Activated CD4-positive, alpha-beta T cell treated with anti-CD3 and anti-CD28 coated beads for 48 hours (primary cell): ENCODE data around the gene IPCEF1.
A peak's percentile ranks its signal among the peaks of the same experiment; 100 is the strongest.

Source experiments
- DNase-seq: peaks from one replicate; pipeline ENCODE4 v3.0.0-alpha.2; 2020

The IPCEF1 gene

DNA sequence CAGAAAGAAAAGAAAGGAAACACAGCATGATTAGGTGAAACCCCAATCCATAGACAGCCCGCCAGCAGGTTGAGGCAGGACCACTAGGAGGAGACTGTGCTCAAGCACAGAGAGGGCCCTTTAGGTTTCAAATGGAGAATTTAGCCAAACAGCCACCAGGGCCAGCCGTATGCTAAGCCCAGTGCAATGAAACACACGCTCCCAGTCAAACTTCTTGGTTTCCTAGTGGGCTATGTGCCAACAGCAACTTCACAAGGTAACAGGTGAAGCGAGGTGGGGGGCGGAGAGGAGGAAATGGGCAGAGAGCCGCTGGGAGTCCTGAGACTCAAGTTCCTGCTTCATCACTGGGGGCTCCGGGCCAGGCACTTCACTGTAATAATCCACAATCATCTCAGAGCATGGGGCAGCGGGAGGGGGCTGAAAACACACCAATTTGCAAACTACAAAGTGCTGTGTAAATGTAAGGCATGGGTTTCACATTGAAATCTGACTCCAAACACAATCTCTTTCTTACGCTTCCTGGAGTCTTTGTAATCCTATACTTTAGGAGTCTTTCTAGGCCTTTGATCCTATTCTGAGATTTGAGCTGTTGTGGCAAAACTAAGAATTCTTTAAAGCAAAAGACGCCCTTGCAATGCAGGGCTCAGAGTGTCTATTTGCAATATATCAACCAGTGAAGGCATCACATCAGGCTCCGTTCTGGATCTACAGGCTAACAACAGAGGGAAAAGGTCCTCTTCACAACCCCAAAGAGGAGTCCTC, 200.3 kb downstream of the IPCEF1 start:
- DNase-seq = peak; percentile 79

DNA sequence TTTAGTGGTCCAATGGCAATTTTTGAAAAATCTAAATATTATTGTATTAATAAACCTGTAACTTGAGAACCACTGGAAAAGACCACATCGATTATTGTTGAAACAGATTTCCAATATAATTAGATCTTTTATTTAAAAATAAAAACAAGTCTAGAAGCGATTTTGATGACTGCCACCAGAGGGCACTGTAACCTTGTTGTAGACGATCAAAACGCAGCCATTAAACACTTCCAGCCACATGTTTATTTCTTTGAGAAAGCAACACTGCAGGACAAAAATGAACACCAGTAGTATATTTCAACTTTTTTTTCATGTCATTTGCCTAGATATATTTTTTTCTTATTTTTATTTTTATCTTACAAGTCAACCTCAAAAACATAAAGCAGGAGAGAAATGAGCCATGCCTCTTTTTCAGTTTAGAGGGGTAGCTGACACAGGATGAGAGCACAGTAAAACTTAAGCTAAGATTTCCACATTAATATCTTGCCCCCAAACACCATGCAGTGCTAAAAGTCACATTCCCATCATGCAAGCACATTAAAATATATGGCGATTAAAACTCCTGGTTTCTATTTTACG, 202.1 kb downstream of the IPCEF1 start:
- peak; percentile 78 for DNase-seq

DNA sequence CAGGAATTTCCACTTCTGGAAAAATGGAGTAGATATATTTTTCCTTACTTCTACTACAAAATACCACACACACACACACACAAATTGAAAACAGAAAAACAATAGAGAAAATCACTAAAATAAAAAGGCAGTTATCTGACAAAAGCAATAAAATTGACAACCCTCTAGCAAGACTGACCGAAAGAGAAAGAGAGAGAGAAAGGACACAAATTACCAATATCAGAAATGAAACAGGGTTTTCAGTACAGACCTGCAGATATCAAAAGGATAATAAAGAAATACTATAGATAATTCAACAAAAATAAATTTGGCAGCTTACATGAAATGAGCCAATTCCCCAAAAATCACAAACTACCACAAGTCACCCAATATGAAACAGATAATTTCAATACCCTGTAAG, 212.8 kb downstream of the IPCEF1 start:
- no peak for DNase-seq

DNA sequence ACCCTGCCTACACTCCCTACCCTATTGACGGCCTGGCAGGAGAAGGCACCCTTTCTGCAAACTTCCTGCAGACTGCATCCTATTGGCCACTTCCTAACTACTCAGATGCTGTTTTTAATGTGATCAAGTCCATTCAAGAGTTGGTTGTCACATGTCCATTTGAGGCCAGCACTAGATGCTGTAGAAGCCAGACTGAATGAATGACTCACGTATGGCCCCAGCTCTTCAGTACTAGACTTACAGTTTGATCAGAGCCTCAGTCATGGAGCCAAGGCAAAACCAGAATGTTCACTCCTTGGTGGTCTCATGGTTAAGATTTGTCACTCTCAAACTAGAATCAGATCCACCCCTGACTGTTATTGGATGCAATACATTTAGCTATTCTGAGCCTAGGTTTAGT, 215.9 kb downstream of the IPCEF1 start:
- DNase-seq = no peak

DNA sequence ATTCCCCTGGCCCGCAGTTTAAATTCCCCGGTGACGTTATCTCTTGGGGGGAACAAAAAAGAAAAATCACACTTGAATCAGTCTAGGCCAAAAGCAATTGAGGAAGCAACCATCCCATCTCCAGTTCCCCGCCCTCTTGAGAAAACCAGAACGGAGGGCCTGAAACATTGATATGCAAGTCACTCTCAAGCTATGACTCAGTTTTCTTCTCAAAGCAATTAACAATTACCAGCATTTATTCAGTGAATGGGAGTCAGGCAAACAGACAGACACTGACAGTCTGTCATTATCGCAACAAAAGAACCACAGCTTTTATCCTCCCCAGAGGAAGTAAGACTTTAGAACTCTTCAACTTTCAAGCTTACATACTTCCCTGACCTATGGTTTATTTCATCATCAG, 216.7 kb downstream of the IPCEF1 start:
- no peak for DNase-seq

DNA sequence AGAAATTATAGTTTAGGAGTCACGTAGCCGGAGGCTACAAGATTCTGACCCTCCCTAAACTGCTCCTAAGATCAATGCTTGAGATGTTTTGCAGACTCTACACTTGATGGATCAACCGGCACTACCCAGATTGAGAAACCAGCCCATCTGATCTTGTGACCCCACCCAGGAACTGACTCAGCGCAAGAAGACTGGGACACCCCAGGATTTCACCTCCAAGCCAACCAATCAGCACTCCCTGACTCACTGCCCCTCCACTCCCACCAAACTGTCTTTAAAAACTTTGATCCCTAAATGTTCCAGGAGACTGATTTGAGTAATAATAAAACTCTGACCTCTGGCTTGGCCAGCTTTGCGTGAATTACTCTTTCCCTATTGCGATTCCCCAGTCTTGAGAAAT, 217.8 kb downstream of the IPCEF1 start:
- DNase-seq = no peak

DNA sequence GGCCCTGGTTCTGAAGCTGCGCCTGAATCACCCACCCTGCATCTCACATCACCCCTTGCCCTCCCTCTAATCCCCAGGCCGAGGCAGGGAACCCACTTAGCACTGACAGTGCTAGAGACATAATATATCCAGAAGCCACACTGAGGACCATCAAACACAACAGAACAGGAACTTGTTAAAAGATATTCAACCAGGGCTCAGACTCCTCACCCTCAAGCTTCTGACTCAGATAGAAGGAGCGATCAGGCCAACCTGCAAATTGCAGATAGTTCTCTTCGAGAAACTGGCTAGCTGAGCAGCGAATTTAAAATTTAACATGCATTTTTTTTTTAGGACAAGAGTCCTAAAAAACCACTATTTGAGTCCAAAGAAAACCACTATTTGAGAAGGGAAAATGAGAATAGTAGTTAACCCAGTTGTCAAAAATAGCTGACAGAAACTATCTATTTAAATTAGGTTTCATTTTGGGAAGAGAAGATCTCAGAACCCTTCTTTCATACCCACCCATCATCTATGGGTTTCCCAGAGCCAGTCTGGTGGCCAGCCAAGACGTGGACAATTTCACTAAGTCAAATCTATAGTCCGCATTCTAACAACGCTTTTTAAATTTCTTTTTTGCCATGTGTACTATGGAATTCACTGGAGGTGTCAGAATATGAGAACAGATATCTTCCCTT, 222.0 kb downstream of the IPCEF1 start:
- no peak for DNase-seq

DNA sequence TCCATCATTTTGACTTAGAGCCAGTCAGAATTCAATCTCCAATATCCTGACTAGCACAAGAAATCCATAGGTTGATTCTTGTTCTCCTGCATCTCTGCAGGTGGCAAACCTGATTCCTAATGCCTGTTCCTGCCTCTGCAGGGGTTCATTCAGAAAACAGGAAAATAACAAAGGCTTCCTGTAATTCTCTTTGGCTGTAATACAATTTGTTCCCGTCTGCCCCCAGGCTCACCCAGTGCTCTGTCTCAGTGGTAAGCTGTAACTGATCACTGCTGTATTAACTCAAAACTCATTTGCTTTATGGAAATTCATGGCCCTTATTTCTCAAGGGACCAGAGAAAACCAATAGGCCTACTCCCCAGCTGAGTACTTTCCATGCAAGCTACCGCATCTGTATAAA, 228.9 kb downstream of the IPCEF1 start:
- DNase-seq = no peak

DNA sequence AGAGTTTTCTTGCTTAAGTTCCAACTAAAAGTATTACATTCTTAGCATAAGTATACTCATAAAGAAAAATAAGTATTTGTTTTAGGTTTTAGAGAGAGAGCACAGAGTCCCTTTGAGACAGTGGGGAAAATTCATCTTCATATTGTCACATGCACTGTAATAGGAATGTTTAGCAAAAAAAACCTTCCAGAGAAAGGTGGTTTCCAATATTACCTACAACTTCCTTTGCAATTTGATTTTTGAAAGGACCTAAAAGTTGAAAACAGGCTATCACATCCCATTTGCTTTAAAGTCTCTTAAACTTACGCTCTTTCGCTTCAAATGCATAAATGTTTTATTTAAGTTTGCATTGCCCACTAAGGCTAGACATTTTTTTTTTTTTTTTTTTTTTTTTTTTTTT, 231.2 kb downstream of the IPCEF1 start:
- DNase-seq = no peak

DNA sequence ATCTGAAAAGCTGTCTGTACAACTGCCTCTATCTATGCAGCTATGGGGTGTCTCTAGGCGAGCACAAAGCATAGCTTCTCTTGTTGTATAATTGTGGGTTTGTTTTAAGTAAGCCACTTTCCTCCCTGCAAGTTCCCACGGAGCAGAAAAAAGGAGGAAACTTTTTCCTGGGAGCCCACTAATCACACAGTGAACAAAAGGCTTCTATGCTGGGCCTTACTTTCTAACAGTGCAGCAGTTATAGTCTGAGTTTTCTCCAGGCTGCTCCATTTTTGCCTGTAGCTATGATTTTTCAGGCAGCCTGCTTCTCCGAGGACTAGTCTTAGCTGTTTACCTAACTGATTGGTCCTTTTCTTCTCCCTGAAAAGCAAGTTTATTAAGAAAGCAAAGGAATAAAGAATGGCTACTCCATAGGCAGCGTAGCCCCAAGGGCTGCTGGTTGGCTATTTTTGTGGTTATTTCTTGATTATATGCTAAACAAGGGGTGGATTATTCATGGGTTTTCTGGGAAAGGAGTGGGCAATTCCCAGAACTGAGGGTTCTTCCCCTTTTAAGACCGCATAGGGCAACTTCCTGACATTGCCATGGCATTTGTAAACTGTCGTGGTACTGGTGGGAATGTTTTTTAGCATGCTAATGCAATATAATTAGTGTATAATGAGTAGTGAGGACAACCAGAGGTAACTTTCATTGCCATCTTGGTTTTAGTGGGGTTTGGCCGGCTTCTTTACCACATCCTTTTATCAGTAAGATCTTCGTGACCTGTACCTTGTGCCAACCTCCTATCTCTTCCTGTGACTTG, 233.2 kb downstream of the IPCEF1 start:
- DNase-seq = no peak

DNA sequence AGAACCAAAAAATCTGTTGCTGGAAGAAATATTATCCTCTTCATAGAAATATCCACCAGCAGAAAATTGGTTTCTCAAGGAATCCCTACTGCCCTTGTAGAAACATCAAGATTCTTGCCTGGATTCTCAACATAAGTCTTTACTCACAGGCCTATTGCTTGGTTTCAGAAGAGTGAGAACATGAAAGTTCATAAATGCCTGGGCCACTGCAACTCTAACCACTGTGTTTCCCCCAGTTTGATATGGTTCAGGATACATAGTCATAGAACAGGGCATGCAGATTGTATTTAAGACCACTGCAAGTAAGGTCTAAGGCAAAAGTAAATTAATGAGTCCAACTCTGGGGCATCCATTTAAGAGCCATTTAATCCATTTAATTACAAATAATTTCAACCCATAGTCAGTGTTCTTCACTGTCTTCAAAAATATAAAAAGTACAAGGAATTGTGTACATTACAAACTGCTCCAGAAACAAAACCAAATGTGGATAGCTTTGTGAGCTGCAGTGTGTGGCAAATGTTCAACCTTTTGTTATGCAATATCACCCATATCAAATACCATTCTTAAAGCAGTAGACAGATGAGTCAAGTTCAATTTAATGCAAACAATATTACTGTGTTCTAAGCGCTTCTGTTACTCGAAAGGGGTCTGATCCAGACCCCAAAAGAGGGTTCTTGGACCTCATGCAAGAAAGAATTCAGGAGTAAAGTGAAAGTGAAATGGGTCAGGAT, 234.2 kb downstream of the IPCEF1 start:
- no peak for DNase-seq

DNA sequence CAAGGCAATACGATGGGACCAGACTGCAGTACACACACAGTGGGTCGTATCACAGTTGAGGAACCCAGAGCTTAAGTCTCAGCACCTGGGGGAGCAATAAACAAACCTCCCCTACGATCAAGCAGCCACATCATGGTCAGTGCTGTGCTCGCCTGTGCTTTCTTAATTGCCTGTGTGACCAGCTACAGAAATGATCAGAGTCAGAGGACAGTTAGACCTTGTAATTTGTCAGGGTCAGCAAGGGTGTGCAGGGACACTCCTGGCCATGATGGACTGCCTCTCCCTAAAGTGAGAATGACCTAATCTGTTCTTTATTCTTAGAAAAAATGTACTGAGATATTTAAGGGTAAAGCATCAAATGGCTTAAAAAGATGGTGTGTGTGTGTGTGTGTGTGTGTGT, 239.1 kb downstream of the IPCEF1 start:
- no peak for DNase-seq

DNA sequence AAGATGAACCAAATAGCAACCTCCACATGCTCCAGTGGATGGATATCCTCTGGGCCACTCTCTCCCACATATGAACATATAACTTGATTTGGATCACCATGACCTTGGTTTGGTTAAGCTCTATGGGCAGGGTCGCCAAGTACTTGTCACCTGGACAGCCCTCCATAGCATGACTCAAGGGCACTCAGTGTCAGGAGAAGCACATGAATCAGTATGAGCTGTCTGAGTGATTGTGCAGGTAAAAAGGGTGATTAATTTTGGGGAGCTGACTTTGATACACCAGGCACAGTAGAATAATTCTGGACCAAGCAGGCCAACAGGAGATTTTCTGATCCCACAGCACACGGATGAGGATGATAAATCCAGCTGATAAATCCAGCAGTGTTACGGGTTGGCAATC, 243.2 kb downstream of the IPCEF1 start:
- no peak for DNase-seq

DNA sequence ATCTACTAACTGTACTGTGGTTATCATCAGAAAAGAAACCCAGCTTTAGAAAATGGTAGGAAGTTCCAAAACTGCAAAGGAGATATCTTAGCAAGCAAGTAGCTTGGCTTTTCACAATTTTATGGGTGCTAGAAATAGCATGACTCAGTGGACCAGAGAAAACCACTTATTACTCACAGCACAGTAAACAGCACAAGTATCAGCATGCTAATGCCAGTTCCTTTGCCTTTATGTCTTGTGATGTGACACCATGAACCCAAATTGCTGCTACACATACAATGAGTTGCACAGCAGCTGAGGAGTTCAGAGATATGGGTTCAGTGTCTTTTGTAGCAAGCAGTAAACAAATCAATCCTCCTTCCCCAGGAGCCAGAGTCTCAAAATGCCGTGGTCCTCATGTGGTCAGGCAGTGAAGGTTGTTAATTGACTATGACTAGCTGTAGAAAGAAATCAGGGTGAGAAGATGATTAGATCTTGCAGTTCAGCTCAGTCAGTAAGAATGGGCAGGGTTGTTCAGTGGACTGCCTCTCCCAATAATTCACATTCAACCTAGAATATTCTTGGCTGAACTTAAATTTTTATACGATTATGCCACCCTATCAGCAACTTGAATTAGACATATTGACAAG, 244.3 kb downstream of the IPCEF1 start:
- DNase-seq = no peak

DNA sequence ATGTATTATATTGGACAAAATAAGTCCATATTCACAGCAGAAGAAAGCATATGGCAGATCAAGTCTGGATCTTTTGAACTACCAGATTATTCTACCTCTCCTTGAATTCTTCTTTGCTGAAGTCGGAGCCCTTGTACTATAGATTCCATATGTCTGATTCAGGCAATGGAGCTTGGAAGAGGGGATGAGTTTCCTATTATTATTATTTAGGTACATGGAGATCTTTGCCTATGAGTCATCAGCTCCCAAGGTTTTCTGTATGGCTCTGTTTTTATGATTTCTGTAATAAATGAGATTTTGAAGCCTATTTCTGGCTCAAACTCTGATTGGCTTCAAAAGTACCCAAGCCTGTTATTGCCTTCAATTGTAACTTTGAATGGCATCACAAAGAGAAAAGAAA, 245.6 kb downstream of the IPCEF1 start:
- DNase-seq = no peak

DNA sequence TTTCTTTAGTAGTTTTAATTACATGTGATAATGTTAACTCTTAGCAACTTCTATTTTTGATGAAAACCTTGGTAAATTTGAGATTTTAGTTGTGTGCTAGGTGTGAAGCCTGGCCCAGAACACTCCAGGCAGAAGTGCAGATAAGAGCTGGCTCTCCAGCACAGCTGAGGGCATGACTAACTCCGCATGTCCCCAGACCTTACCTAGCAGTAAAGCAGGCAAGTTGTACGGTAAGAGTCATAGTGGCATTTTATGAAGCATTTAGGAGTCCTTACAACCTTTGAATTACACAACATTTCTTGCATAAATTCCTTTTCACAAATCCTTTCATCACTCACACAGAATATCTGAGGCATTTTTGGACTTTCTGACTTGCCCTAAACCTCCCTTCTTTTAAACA, 250.4 kb downstream of the IPCEF1 start:
- no peak for DNase-seq
